Upper lobe of right lung (tissue), 1 donor: ENCODE data around the gene CETP. TPM values are rescaled to one million over a fixed set of nuclear protein-coding genes. Genes with fewer than 3 reads are reported as not detected.
"Not testable (repeated sequence)": the region's sequence is repeated elsewhere in the genome, so short reads cannot be mapped to it uniquely, and the experiment has no call there.

Experiments used
- ATAC-seq: fragments of 200-7000 bp; cut with Tn5 transposase; one replicate; pipeline ENCODE4 v1.9.1; 2020; ENCODE audit warnings: mild to moderate bottlenecking, moderate library complexity
- DNase-seq: peaks from one replicate; pipeline ENCODE4 v3.0.0-alpha.2; 2020
- H3K27ac ChIP-seq: fragments of 200-600 bp; one replicate; pipeline ENCODE4 v1.8.0; 2022
- H3K27me3 ChIP-seq: fragments of 200-600 bp; one replicate; pipeline ENCODE4 v1.8.0; 2022; ENCODE audit warnings: mild to moderate bottlenecking
- H3K36me3 ChIP-seq: fragments of 200-600 bp; one replicate; pipeline ENCODE4 v1.8.0; 2022
- H3K4me1 ChIP-seq: fragments of 200-600 bp; one replicate; pipeline ENCODE4 v1.8.0; 2022
- H3K4me3 ChIP-seq: fragments of 200-600 bp; one replicate; pipeline ENCODE4 v1.8.0; 2022; ENCODE audit warnings: mild to moderate bottlenecking
- H3K9me3 ChIP-seq: fragments of 200-600 bp; one replicate; pipeline ENCODE4 v1.8.0; 2022
- intact Hi-C: fragments of 100-400 bp; cut with DNase I; formaldehyde crosslinking; loops from one replicate; pipeline ENCODE4 v1.11.0; 2022
- total RNA-seq: library from RNA; stranded (reverse); fragmentation: NEBNext Ultra II Directional; extraction: Animal tissue kit (Norgen Biotek cat#: 25700); gene quantifications from one replicate; pipeline ENCODE4 v1.2.1, GENCODE V29; 2021
- TF ChIP-seq, protein P1 (sequence below): fragments of 200-600 bp; IDR thresholded peaks from one replicate; pipeline ENCODE4 v1.8.0; 2022; ENCODE audit warnings: antibody characterized with exemption
- donor health status: DM: no; HTN: yes; CAD: no; lungs with severe emphysema.

CETP gene
- total RNA-seq, 1 donor from 2014 or later = 1.9 TPM

DNA sequence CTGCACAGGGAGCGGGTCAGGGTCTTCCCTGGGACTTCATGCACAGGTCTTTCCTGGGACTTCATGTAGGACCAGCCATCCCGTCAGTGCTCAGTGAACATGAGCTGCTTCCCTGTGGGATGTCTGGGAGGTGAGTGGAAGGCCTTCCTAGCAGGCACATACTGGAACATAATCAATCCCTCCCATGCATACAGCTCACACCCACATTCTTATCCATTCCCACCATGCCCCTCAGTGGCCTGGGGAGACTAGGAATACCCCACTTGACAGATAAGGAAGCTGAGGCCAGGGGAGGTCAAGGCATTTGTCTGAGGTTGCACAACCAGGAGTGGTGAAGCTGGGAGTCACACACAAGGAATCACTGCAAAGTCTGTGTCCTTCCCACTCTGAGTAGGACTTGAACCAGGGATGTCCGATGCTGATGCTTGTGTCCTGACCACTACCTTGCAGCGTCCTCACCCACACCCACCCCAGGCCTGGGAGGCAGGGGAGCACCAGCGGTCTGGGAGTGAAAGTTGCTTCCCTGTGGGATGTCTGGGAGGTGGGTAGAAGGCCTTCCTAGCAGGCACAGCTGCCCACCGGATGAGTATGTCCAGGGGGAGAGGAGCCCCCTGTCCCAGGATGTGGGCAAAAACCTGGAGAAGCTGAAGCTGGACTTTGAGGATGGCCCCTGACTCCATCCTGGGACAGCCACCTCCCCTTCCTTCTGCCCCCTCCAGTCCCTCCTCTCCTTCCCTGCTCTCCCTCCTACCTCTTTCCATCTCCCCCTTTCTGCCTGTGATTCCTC is 26.6 kb downstream of the CETP start:
- peak overlapping the region; percentile 65 for H3K4me3 ChIP-seq
- ATAC-seq (no peak), DNase-seq (peak; percentile 59)
- no peaks in the 10 kb centered on the region for H3K36me3 ChIP-seq
- intact Hi-C loops = no loop called here
- no peaks in the 10 kb centered on the region for H3K27me3 ChIP-seq
- peak overlapping the region; percentile 83 for H3K27ac ChIP-seq
- no peaks in the 10 kb centered on the region for H3K9me3 ChIP-seq
- TF ChIP-seq, protein P1, sequence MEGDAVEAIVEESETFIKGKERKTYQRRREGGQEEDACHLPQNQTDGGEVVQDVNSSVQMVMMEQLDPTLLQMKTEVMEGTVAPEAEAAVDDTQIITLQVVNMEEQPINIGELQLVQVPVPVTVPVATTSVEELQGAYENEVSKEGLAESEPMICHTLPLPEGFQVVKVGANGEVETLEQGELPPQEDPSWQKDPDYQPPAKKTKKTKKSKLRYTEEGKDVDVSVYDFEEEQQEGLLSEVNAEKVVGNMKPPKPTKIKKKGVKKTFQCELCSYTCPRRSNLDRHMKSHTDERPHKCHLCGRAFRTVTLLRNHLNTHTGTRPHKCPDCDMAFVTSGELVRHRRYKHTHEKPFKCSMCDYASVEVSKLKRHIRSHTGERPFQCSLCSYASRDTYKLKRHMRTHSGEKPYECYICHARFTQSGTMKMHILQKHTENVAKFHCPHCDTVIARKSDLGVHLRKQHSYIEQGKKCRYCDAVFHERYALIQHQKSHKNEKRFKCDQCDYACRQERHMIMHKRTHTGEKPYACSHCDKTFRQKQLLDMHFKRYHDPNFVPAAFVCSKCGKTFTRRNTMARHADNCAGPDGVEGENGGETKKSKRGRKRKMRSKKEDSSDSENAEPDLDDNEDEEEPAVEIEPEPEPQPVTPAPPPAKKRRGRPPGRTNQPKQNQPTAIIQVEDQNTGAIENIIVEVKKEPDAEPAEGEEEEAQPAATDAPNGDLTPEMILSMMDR = no peak
- peaks cover 29% of the 10 kb centered on the region for H3K4me1 ChIP-seq

DNA sequence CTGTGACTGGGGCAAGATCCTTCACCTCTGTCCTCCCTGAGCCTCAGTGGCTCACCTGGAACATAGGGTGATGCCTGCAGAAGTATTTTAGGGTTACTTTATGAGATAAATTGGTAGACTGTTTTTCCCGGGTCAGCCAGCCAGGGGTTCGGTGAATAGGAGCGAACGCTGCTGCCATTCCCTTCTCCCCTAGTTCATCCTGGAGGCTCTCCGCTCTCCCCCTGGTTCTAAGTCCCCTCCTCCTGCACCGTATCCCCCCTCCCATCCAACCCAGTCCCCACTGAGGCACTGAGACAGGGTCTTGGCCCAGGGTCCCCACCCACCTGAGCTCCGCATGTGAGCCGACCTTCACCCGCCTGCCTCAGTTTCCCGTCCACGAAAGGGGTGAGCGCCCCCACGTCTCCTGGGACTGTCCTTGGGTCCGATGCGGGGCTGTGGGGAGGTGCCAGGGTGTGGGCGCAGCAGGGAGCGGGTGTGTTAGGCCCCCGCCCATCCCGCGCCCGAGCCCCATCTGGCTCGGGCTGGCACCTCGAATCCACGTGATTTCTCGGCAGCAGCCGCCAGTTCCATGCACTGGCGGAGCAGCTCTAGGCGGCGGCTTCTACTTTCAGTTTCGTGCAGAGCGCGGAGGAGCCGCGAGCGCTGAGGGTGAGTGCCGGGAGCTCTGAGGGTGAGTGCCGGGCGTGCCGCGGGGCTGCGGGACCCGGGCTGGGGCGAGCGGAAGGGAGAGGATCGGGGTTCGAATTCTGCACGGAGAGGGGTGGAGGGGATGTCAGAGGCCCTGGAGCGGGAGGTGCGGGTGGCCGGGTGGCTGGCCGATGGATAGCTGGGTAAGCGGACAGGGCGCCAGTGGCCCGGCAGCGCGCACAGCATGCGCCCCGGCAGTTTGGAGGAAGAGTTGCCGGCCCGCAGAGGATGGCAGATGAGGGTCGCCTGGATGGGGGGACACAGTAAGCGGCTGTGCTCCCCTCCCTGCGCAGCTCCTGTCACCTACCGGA is 27.5 kb downstream of the CETP start, which contains the start of gene NLRC5:
TSS of gene NLRC5 (plus strand) at position 610 of the 998 bp plus-strand sequence. CDS start 31,156 bp downstream, outside the sequence.
- H3K27ac ChIP-seq = peak within 1 kb of the TSS; percentile 83
- no peaks in the 10 kb centered on the region for H3K36me3 ChIP-seq

DNA sequence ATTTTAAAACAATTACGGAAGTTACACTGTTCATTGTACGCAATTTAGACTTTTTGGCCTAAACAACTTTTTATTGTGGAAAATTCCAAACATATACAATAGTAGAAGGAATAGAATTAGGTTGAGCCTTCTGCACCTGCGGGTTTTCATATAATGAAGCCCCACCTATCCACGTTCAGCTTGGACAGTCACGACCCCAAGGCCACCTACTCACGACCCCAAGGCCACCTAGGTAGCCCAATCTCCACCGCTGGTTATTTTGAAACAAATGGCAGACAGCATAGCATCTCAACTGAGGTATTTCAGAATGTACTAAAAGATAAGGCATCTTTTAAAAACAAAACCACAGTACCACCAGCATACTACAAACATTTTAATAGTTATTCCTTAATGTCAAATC is 28.2 kb downstream of the CETP start:
- DNase-seq = no peak
- H3K9me3 ChIP-seq = no peaks in the 10 kb centered on the region
- TF ChIP-seq, protein P1 = no peak
- no peak for ATAC-seq
- peaks cover 31% of the 10 kb centered on the region for H3K4me1 ChIP-seq
- H3K4me3 ChIP-seq = peak overlapping the region; percentile 65
- peak overlapping the region; percentile 83 for H3K27ac ChIP-seq
- intact Hi-C loops = no loop called here
- no peaks in the 10 kb centered on the region for H3K36me3 ChIP-seq
- H3K27me3 ChIP-seq = no peaks in the 10 kb centered on the region

More for the DNA sequence above, 27.5 kb downstream of the CETP start, which contains the start of gene NLRC5:
- Histone ChIP-seq H3K9me3 (no peaks in the 10 kb centered on the region), H3K4me1 (peaks cover 31% of the 10 kb centered on the region), H3K4me3 (peak within 1 kb of the TSS; percentile 65), H3K27me3 (no peaks in the 10 kb centered on the region)
- intact Hi-C loops = no loop called here
- ATAC-seq (peak; percentile 95), DNase-seq (peak; percentile 94)
- TF ChIP-seq, protein P1 = no peak

DNA sequence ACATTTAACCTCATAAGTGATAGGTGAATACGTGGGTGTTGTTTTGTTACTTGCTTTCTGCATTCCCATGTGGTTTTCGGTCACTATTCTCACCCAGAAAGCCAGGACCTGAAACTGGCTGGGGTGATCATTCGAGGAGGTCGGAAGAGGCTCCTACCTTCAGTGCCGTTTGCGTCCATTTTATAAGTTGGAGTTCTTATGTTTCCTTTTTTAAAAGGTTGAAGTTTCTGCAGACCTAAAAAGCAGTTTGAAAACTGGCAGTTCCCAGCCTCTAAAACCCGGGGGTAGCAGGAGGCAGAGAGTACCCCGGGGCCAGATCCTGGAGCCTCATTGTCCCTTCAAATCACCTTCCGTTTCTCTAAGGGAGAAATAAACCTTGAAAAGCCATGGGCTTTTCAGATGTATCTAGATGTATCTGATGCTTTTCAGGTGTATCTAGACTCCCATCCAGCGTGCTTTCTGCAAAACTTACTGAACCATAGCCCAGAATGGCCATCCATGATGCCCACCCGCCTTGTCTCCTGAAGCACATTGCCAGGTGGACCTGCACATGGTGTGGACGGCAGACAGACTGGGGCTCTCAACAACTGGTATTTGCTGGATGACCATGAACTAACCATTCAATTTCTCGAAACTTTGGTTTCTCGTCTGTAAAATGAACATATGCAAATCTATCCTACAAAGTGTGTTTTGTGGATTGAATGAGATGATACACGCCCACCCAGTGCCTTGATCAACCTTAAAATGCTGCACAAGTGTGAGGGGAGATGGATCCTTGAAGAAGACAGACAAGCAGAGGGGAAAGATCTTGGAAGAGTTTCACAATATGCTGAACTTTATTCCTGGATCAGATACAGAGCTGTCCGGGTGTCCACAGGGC is 28.9 kb downstream of the CETP start:
- Histone ChIP-seq H3K9me3 (no peaks in the 10 kb centered on the region), H3K4me1 (peaks cover 31% of the 10 kb centered on the region), H3K27ac (peak overlapping the region; percentile 83), H3K27me3 (no peaks in the 10 kb centered on the region), H3K4me3 (peak overlapping the region; percentile 65), H3K36me3 (no peaks in the 10 kb centered on the region)
- intact Hi-C loops = no loop called here
- DNase-seq (no peak), ATAC-seq (no peak)
- TF ChIP-seq, protein P1 = no peak

DNA sequence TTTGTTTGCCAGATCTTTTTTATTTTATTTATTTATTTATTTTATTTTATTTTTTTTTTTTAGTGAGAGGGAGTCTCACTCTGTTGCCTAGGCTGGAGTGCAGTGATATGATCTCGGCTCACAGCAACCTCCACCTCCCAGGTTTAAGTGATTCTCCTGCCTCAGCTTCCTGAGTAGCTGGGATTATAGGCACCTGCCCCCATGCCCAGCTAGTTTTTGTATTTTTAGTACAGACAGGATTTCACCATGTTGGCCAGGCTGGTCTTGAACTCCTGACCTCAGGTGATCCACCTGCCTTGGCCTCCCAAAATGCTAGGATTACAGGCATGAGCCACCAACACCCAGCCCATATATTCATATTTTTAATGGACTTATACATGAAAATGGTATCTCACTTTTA is 30.7 kb downstream of the CETP start:
- H3K27me3 ChIP-seq, H3K36me3 ChIP-seq, DNase-seq, H3K9me3 ChIP-seq, H3K27ac ChIP-seq, intact Hi-C loops, ATAC-seq: not testable (repeated sequence)
- Histone ChIP-seq H3K4me3 (peak overlapping the region; percentile 65), H3K4me1 (peaks cover 31% of the 10 kb centered on the region)
